Astrocyte of the hippocampus (primary cell): ENCODE data around the gene AP2B1.

ENCODE experiments used
- DNase-seq: peaks from one replicate; pipeline ENCODE4 v3.0.0; 2011; ENCODE audit warnings: low read depth, low spot score

AP2B1 gene

DNA sequence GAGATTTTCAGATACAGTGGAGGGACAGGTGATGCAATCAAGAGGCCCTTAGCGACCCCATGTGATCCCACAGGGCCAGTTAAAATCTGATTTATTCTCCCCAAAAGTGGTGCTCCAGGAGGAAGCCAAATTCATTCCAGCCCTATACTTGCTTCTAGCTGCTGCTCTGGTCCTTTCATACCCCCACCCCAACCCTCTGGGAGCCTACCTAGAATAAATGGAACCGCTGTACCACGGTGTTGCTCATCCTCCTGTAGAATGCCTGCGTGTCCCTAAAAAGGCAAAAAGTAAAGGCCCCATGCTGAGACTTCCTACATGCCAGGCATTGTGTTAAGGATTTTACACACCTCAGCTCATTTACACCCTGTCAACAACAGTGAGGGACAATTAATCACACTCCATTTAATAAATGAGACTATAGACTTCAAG lies 142.3 kb downstream of the AP2B1 start:
- DNase-seq: peak; percentile 43

GRCh38 chr17:35730400-35731005 lies 143.4 kb downstream of the AP2B1 start:
- no peak for DNase-seq

DNA sequence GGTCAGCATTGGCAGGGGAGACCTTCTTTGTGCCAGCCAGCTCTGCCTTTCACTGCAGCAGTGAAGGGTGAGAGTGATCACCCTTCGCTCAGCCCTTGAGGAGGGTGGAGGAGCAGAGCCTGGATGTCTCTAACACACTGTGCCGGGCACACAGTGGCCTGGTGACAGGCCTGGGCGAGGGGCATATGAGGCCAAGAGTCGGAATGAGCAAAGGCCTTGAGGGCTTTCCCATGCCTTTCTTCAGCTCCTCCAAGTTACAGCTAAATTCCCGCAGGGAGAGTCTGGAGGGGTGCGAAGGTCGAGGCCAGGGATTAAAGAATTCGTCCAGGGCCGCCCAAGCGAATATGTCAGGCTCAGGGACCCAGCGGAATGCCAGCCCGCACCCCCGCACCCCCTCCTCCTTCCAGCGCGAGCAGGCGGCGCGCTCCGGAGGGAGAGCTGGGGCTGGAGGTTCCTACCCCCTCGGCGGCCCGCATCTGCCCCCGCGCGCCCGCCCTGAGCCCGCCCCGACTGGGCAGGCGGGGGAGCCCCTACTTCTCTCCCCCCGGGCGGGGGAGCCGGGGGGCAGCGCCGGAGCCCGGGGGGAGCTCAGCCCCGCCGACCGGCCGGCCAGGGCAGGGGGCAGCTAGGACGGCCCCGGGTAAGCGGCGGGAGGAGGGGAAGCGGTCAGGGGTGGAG lies 144.3 kb downstream of the AP2B1 start, which contains the start of gene RASL10B:
TSS of gene RASL10B (plus strand) at position 401 of the 678 bp plus-strand sequence. CDS start 3,546 bp downstream, outside the sequence.
- DNase-seq: peak; percentile 81

GRCh38 chr17:35731917-35732805 lies 145.0 kb downstream of the AP2B1 start:
- peak; percentile 45 for DNase-seq

DNA sequence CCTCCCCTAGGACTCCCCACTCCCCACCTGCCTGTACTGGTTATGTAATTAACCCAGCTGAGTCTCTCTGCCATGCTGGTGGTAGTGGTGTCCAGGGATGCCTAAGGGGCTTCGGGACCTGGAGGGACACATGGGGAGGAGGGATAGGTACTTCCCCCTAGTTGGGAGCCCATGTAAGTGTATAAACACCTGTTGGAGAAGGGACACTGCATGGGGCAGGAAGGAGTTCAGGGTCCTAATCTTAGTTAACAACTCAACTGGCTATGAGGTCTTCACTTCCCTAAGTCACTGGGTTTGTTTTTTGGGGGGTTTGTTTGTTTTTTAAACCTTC lies 145.6 kb downstream of the AP2B1 start:
- no peak for DNase-seq

DNA sequence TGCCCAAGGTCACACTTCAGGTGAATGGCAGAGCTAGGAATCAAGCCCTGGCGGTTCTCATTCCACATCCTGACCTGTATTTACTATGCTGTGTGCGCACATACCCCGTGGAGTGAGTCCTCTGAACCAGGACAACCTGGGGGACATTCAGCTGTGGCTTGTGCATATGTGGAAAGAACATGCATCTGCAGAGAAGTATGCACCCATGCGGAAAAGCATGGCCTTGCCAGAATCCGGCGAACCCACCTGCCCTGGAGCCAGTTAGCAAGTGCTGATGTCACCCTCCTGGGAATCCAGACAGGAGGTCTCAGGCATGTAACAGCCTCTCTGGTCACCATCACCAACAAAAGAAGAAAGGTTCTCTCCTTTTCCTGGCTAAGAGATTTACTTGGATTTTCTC lies 146.2 kb downstream of the AP2B1 start:
- DNase-seq: no peak

- DNase-seq: no peak
These were observed 147.3 kb downstream of the AP2B1 start for GRCh38 chr17:35734396-35734795.

GRCh38 chr17:35735036-35735805 lies 148.1 kb downstream of the AP2B1 start:
- no peak for DNase-seq

DNA sequence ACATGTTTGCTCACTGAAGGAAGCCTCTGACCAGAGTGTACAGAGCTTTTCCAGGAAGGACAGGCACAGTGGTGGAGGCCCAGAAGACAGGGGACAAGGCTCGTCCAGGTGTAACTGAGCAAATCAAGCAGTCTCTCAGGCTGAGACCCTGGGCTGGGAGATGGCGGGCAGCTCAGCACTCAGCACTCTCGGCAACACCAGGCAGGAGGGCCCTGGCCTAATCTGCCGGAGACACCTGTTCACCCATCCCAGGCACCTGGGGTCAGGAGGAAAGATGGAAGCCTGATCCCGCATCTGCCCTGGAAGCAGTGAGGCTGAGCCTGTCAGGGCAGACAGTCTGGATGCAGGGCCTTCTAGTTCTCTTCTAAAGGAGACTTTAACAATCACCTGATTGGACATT lies 149.1 kb downstream of the AP2B1 start:
- DNase-seq: no peak

DNA sequence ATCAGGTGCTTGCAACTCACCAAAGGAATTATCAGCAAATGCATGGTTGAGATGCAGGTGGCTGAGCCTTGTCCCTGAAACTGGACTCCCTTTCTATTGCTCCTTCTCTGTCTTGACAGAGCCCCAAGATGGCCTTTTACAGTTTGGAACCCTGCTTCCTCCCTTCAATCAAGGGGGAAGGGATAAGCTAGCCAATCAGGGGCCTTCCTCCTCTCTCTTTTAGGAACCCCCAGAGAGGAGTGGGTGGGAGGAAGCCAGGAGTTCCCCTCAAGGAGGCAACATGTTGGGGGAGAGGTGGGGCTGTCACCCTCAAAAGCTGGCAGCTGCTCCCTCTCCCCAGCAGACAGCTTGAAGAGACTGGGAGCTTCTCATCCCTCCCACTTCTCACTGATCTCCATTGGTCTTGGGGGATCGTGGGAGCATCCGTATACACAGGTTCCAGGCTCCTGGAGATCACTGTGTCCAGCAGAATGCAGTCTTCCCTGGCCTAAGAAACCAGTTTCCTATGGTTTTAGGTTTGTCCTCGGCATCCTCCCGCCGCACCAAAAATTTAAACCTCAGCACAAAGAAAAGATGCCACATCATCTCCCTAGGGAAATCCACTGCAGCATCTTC lies 151.5 kb downstream of the AP2B1 start:
- DNase-seq: no peak

GRCh38 chr17:35740216-35740615 lies 153.1 kb downstream of the AP2B1 start:
- DNase-seq: no peak

DNA sequence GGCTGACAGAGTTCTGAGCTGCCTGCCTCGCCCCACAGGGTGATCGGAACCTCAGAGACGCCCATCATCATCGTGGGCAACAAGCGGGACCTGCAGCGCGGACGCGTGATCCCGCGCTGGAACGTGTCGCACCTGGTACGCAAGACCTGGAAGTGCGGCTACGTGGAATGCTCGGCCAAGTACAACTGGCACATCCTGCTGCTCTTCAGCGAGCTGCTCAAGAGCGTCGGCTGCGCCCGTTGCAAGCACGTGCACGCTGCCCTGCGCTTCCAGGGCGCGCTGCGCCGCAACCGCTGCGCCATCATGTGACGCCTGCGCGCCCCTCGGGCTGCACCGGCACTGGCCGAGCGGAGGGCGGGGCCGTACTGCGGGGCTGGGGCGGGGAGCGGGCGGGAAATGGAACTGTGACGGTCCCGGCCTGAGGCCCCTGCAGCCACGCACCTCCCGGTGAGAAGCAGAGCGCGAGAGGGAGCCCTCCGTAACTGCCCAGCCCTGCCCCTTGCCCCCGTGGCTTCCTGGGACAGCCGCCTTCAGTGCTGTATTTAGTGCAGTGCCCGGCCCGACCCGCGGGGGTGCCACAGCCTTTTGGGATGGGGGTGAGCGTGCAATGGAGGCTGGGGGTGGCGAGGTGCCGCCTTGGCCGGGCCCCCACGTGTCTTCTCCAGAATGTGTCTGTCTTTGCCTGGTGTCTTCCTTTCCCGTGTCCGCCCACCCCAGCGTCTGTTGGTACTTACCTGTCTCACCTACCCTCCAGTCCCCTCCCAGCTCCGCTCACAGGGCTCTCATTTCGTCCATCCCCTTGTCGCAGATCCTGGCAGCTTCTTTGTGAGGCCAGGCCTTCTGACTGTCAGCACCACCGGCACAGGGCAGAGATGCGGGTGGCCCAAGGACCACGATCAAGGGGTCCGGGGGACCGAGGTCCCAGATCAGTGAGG lies 154.1 kb downstream of the AP2B1 start:
- no peak for DNase-seq

DNA sequence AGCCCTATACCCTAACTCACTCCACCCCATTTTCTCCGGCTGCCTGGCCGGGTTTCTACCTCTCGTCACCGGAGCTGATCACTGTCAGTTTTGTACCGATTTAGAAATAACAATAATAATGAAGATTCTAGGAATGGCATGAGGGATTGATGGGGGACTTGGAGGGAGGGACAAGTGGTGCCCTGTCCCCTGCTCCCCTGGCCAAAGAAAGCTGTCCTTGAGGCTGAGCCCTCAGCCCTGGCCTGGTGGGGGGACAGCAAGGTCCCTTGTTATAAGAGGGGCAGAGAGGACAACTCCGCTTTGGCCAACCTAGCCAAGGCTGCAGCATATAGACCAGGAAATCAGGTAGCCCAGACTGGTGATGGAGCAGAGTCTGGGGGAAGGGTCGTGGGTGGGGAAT lies 155.4 kb downstream of the AP2B1 start:
- DNase-seq: no peak

- no peak for DNase-seq
These were observed 155.9 kb downstream of the AP2B1 start for GRCh38 chr17:35742896-35743477.

- peak; percentile 75 for DNase-seq
These were observed 156.7 kb downstream of the AP2B1 start for GRCh38 chr17:35743626-35744328.

- DNase-seq: no peak
These were observed 157.7 kb downstream of the AP2B1 start for GRCh38 chr17:35744830-35745229.

DNA sequence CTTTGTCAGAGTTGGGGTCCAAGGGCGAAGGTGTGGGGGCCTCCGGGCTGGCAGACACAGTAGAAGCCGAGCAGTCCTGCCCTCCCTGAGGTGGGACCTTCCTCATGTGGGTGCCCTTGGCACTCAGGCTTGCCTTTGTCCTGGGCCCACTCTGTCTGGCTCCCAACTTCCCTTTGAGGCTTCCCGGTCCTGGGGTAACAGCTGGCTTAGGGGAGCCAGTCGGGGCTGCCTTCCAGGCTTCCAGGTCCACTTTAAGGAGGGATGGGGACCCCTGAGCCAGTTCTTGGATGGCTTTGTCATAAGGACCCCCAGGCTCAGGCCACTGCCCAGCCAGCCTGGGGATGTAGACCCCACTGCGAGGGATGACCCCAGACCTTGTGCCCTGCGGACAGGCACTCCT lies 158.1 kb downstream of the AP2B1 start:
- no peak for DNase-seq

- no peak for DNase-seq
These were observed 158.7 kb downstream of the AP2B1 start for GRCh38 chr17:35745749-35746320.

GRCh38 chr17:35747540-35748017 lies 160.5 kb downstream of the AP2B1 start:
- DNase-seq: peak; percentile 90
